Kidney (tissue), 14 donors: ENCODE results near the gene LRRC3C. TPM values are rescaled to one million over a fixed set of nuclear protein-coding genes. Genes with fewer than 3 reads are reported as not detected.

Experiments
- DNase-seq, 5 donors: peaks; one replicate each; pipeline ENCODE4 v3.0.0-alpha.2; 2013 to 2020
- FAIRE-seq: peaks from 2 replicates; lab custom pipeline; 2012; peaks lifted over from hg19 to GRCh38; lab: Jason Lieb, UNC
- H3K27ac ChIP-seq, 2 donors: one replicate each; pipeline ENCODE4 v1.7.0; 2013; ENCODE audit warnings: low read depth in 2 of 2, low read length in 2 of 2, inconsistent platforms in 1 of 2
- H3K27me3 ChIP-seq: one replicate; pipeline ENCODE4 v1.7.1; 2013; ENCODE audit warnings: low read length, inconsistent platforms; ENCODE audit not compliant: control insufficient read depth, insufficient read depth
- H3K36me3 ChIP-seq, 3 donors: one replicate each; pipeline versions ENCODE4 v1.7.0 to v1.7.1; 2013; ENCODE audit warnings: low read length in 3 of 3, control low read depth in 1 of 3, inconsistent platforms in 1 of 3; ENCODE audit not compliant: insufficient read depth in 3 of 3, control insufficient read depth in 2 of 3
- H3K4me1 ChIP-seq, 3 donors: one replicate each; pipeline versions ENCODE4 v1.7.0 to v1.7.1; 2013; ENCODE audit warnings: low read length in 3 of 3, inconsistent platforms in 1 of 3, low read depth in 1 of 3; ENCODE audit not compliant: control insufficient read depth in 2 of 3, insufficient read depth in 2 of 3
- H3K4me3 ChIP-seq, 3 donors: one replicate each; pipeline versions ENCODE4 v1.7.0 to v1.8.1; 2013; ENCODE audit warnings: low read length in 3 of 3, control low read depth in 1 of 3, inconsistent platforms in 1 of 3
- H3K9ac ChIP-seq, 3 donors: one replicate each; pipeline versions ENCODE4 v1.7.0 to v1.7.1; 2013; ENCODE audit warnings: low read length in 3 of 3, control low read depth in 1 of 3, inconsistent platforms in 1 of 3
- H3K9me3 ChIP-seq, 3 donors: one replicate each; pipeline versions ENCODE4 v1.7.0 to v1.7.1; 2013; ENCODE audit warnings: low read length in 3 of 3, control low read depth in 1 of 3, inconsistent platforms in 1 of 3; ENCODE audit not compliant: control insufficient read depth in 2 of 3, insufficient read depth in 1 of 3
- intact Hi-C: fragments of 100-400 bp; cut with DNase I; formaldehyde crosslinking; loops from one replicate; pipeline ENCODE4 v1.11.1; 2022
- polyA plus RNA-seq: library from polyadenylated mRNA; stranded (reverse); fragments of 350-450 nt; fragmentation: Illumina TruSeq; extraction: RNeasy Lipid Tissue Mini Kit (QIAGEN cat#74804); gene quantifications from one replicate; pipeline ENCODE4 v1.2.3, GENCODE V29; 2014; ENCODE audit warnings: low read depth, low replicate concordance; ENCODE audit not compliant: insufficient read depth
- total RNA-seq: library from RNA; stranded (reverse); fragmentation: NEBNext Ultra II Directional; extraction: Animal tissue kit (Norgen Biotek cat#: 25700); gene quantifications from one replicate; pipeline ENCODE4 v1.2.1, GENCODE V29; 2021
- TF ChIP-seq, protein P1 (sequence below): IDR thresholded peaks from 3 replicates; pipeline ENCODE4 v1.5.1; 2012; ENCODE audit warnings: mild to moderate bottlenecking, moderate library complexity, borderline replicate concordance; ENCODE audit not compliant: insufficient read depth; ENCODE audit errors: extremely low read depth
- donor health status: control.
- donor health status: control.
- donor health status: control.
- donor health status: control.
- donor health status: control.
- donor health status: DM: yes; HTN: yes; CAD: no.
- donor health status: Normal renal cell carcinoma (clear cell type).

Gene LRRC3C
- total and polyA plus RNA-seq, 2 donors from 2014 or later = not detected

- intact Hi-C loops = no loop called here
- Histone ChIP-seq H3K27ac (no peak within 1 kb of the TSS), H3K4me3 (no peak within 1 kb of the TSS), H3K4me1 (no peaks in the 10 kb centered on the region), H3K9me3 (no peaks in the 10 kb centered on the region), H3K27me3 (no peaks in the 10 kb centered on the region), H3K36me3 (no peaks in the 10 kb centered on the region), H3K9ac (no peak within 1 kb of the TSS)
- DNase-seq (no peak), FAIRE-seq (no peak)
- TF ChIP-seq, protein P1, sequence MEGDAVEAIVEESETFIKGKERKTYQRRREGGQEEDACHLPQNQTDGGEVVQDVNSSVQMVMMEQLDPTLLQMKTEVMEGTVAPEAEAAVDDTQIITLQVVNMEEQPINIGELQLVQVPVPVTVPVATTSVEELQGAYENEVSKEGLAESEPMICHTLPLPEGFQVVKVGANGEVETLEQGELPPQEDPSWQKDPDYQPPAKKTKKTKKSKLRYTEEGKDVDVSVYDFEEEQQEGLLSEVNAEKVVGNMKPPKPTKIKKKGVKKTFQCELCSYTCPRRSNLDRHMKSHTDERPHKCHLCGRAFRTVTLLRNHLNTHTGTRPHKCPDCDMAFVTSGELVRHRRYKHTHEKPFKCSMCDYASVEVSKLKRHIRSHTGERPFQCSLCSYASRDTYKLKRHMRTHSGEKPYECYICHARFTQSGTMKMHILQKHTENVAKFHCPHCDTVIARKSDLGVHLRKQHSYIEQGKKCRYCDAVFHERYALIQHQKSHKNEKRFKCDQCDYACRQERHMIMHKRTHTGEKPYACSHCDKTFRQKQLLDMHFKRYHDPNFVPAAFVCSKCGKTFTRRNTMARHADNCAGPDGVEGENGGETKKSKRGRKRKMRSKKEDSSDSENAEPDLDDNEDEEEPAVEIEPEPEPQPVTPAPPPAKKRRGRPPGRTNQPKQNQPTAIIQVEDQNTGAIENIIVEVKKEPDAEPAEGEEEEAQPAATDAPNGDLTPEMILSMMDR = no peak
Observed at GRCh38 chr17:39962642-39963220, 35.2 kb downstream of the LRRC3C start, which contains the start of gene GSDMA. GSDMA (plus strand) TSS chr17:39963004; CDS start chr17:39965688, 2,684 bp downstream.

- Histone ChIP-seq H3K4me1 (no peaks in the 10 kb centered on the region), H3K27me3 (no peaks in the 10 kb centered on the region), H3K9me3 (no peaks in the 10 kb centered on the region), H3K9ac (no peak overlapping the region), H3K27ac (no peak overlapping the region), H3K36me3 (no peaks in the 10 kb centered on the region), H3K4me3 (no peak overlapping the region)
- TF ChIP-seq, protein P1 = no peak
- intact Hi-C loops = no loop called here
- no peak for DNase-seq
- FAIRE-seq = no peak
Observed at GRCh38 chr17:39963829-39964228, 36.3 kb downstream of the LRRC3C start.

DNA sequence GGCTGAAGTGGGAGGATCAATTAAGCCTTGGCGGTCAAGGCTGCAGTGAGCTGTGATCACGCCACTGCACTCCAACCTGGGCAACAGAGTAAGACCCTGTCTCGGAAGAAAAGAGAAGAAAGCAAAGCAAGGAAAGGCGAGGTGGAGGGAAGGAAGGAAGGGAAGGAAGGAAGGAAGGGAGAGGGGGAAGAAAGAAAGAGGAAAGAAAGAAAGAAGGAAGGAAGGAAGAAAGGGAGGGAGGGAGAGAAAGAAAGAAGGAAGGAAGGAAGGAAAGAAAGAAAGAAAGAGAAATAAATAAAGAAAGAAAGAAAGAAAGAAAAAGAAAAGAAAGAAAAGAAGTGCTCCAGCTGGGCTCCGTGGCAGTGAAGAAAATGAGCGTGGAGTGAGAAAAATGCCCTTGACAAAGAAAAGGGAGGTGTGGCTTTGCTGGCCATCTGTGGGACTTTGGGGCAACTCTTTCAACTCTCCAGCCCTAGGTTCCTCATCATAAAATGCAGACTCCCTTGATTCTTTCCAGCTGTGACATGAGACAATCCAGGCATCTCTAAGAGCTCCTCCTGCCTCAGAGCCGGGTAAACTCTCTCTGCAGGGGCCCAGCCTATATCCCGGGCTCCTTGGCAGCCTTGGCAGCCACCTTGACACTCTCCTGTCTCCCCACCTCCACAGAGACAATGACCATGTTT is 37.6 kb downstream of the LRRC3C start:
- no peak overlapping the region for H3K9ac ChIP-seq
- intact Hi-C loops = no loop called here
- peak in 1 of 5 donors; percentile 52 for DNase-seq
- no peak overlapping the region for H3K4me3 ChIP-seq
- no peak for FAIRE-seq
- H3K36me3 ChIP-seq = no peaks in the 10 kb centered on the region
- H3K27me3 ChIP-seq = no peaks in the 10 kb centered on the region
- no peaks in the 10 kb centered on the region for H3K4me1 ChIP-seq
- H3K9me3 ChIP-seq = no peaks in the 10 kb centered on the region
- TF ChIP-seq, protein P1 = no peak
- no peak overlapping the region for H3K27ac ChIP-seq
